Gastroesophageal sphincter (tissue), 4 donors: ENCODE results near the gene CERK. TPM values are rescaled to one million over a fixed set of nuclear protein-coding genes. Genes with fewer than 3 reads are reported as not detected.
"Not testable (repeated sequence)": the region's sequence is repeated elsewhere in the genome, so short reads cannot be mapped to it uniquely, and the experiment has no call there.

ENCODE experiments used
- ATAC-seq: fragments of 150-250 bp; one replicate; pipeline ENCODE4 v1.9.1; 2016; ENCODE audit warnings: mild to moderate bottlenecking, moderate library complexity
- H3K27ac ChIP-seq, 4 donors: fragments of 200-600 bp; sonication (generic) in 3 of 4; 1 replicate in 3 of 4; 2 replicates in 1 of 4; pipeline ENCODE4 v1.5.1; 2016 to 2019
- H3K27me3 ChIP-seq: fragments of 200-600 bp; sonication (generic); one replicate; pipeline ENCODE4 v1.5.1; 2019
- H3K36me3 ChIP-seq, 2 donors: fragments of 200-600 bp; sonication (generic); one replicate each; pipeline ENCODE4 v1.5.1; 2019; ENCODE audit warnings: control low read depth in 1 of 2
- H3K4me1 ChIP-seq, 3 donors: fragments of 200-600 bp; sonication (generic); 1 replicate in 2 of 3; 2 replicates in 1 of 3; pipeline ENCODE4 v1.5.1; 2016 to 2019; ENCODE audit warnings: control low read depth in 2 of 3
- H3K4me3 ChIP-seq, 2 donors: fragments of 200-600 bp; sonication (generic); one replicate each; pipeline ENCODE4 v1.5.1; 2019; ENCODE audit warnings: mild to moderate bottlenecking in 1 of 2, moderate library complexity in 1 of 2
- H3K9me3 ChIP-seq, 3 donors: fragments of 200-600 bp; sonication (generic); one replicate each; pipeline ENCODE4 v1.5.1; 2017 to 2019; ENCODE audit warnings: control low read depth in 2 of 3
- CTCF ChIP-seq, 4 experiments: fragments of 200-600 bp in 2 of 4; fragments of 450-650 bp in 2 of 4; sonication (generic) in 1 of 4; IDR thresholded peaks; one replicate each; pipeline ENCODE4 v1.5.1; 2017 to 2019; ENCODE audit warnings: antibody characterized with exemption in 4 of 4, mild to moderate bottlenecking in 2 of 4, moderate library complexity in 2 of 4
- EP300 ChIP-seq: sonication (generic); formaldehyde crosslinking; IDR thresholded peaks from one replicate; pipeline ENCODE4 v1.6.1; 2017; ENCODE audit warnings: antibody characterized with exemption, mild to moderate bottlenecking
- POLR2A ChIP-seq, 2 donors: fragments of 450-650 bp; IDR thresholded peaks; one replicate each; pipeline ENCODE4 v1.6.1; 2017; ENCODE audit warnings: antibody characterized with exemption in 2 of 2, mild to moderate bottlenecking in 2 of 2, moderate library complexity in 1 of 2
- POLR2AphosphoS5 ChIP-seq: sonication (generic); formaldehyde crosslinking; IDR thresholded peaks from one replicate; pipeline ENCODE4 v1.6.1; 2017; ENCODE audit warnings: antibody characterized with exemption
- WGBS, 2 donors: methylation state at CpG; one replicate each; pipeline ENCODE4 v1.1.5; 2018; ENCODE audit warnings: low coverage in 1 of 2; 5-methylcytosine and 5-hydroxymethylcytosine counted together
- total RNA-seq, 4 donors: library from RNA; depleted of rRNA; stranded (reverse); fragments of >200 nt; gene quantifications; one replicate each; pipeline ENCODE4 v1.1.0, GENCODE V29; 2016

The CERK gene
- total RNA-seq, 4 donors from 2014 or later: 44.6 to 55.9 (median 45.6) TPM

GRCh38 chr22:46646531-46647215 lies 91.4 kb downstream of the CERK start:
- Histone ChIP-seq H3K4me1 (peaks cover 0 to 62% (median 14%) of the 10 kb centered on the region in 3 donors), H3K9me3 (no peaks in the 10 kb centered on the region), H3K36me3 (no peaks in the 10 kb centered on the region), H3K27ac (no peak overlapping the region), H3K4me3 (no peak overlapping the region), H3K27me3 (no peaks in the 10 kb centered on the region)
- WGBS, 2 donors: 70 to 82% methylated on average over 4 to 5 of the region's 10 CpGs
- no peak for ATAC-seq
- TF ChIP-seq EP300 (no peak), POLR2AphosphoS5 (no peak), CTCF (IDR thresholded peaks at IDR 0.05) (no peak), POLR2A (IDR thresholded peaks at IDR 0.05) (no peak)

- not testable (repeated sequence) for H3K9me3 ChIP-seq, ATAC-seq, H3K4me3 ChIP-seq, H3K36me3 ChIP-seq, H3K27me3 ChIP-seq
- peaks cover 0 to 56% (median 6%) of the 10 kb centered on the region in 3 donors for H3K4me1 ChIP-seq
- 88 to 91% methylated on average over 5 of the region's 5 CpGs for WGBS, 2 donors
- peak overlapping the region in 2 of 4 donors; percentile 28 to 41 for H3K27ac ChIP-seq
These were observed 95.1 kb downstream of the CERK start for GRCh38 chr22:46642840-46643480.

GRCh38 chr22:46641811-46642266 lies 96.2 kb downstream of the CERK start:
- H3K27ac ChIP-seq: peak overlapping the region in 3 of 4 donors; percentile 28 to 54 (median 41)
- H3K4me3 ChIP-seq: no peak overlapping the region
- peaks cover 0 to 51% (median 6%) of the 10 kb centered on the region in 3 donors for H3K4me1 ChIP-seq
- H3K9me3 ChIP-seq: no peaks in the 10 kb centered on the region
- peaks cover 0 to 8% of the 10 kb centered on the region in 2 donors for H3K36me3 ChIP-seq
- ATAC-seq: peak; percentile 56
- H3K27me3 ChIP-seq: no peaks in the 10 kb centered on the region
- 20 to 53% methylated on average over 1 to 7 of the region's 7 CpGs for WGBS, 2 donors
- TF ChIP-seq POLR2AphosphoS5: no peak
- no peak for TF ChIP-seq EP300
- TF ChIP-seq CTCF (IDR thresholded peaks at IDR 0.05): no peak
- TF ChIP-seq POLR2A (IDR thresholded peaks at IDR 0.05): no peak

- H3K4me1 ChIP-seq: peaks cover 0 to 46% (median 6%) of the 10 kb centered on the region in 3 donors
- H3K4me3 ChIP-seq: no peak overlapping the region
- H3K27ac ChIP-seq: no peak overlapping the region
- no peak for ATAC-seq
- TF ChIP-seq EP300 (no peak), POLR2AphosphoS5 (no peak)
- H3K36me3 ChIP-seq: peaks cover 0 to 8% of the 10 kb centered on the region in 2 donors
- H3K9me3 ChIP-seq: no peaks in the 10 kb centered on the region
- WGBS, 2 donors: 70 to 88% methylated on average over 11 of the region's 24 CpGs
- no peaks in the 10 kb centered on the region for H3K27me3 ChIP-seq
These were observed 97.6 kb downstream of the CERK start for GRCh38 chr22:46640293-46641055.

GRCh38 chr22:46639843-46640242 lies 98.2 kb downstream of the CERK start:
- no peak overlapping the region for H3K4me3 ChIP-seq
- H3K36me3 ChIP-seq: peaks cover 0 to 8% of the 10 kb centered on the region in 2 donors
- TF ChIP-seq EP300 (no peak), POLR2AphosphoS5 (no peak), POLR2A (IDR thresholded peaks at IDR 0.05) (no peak), CTCF (IDR thresholded peaks at IDR 0.05) (no peak)
- no peak for ATAC-seq
- no peak overlapping the region for H3K27ac ChIP-seq
- no peaks in the 10 kb centered on the region for H3K27me3 ChIP-seq
- WGBS, 2 donors: 100% methylated on average over 1 of the region's 11 CpGs; no CpG with 5 or more reads in 1 of the 2 donors
- H3K4me1 ChIP-seq: peaks cover 0 to 45% (median 6%) of the 10 kb centered on the region in 3 donors
- no peaks in the 10 kb centered on the region for H3K9me3 ChIP-seq
